Astrocyte of the cerebellum (primary cell): Measurements from ENCODE around the gene MOV10.
"Not testable (repeated sequence)": the region's sequence is repeated elsewhere in the genome, so short reads cannot be mapped to it uniquely, and the experiment has no call there.

Experiments used
- DNase-seq: peaks from one replicate; pipeline ENCODE4 v3.0.0-alpha.2; 2011; ENCODE audit warnings: low read depth
- H3K4me3 ChIP-seq: 2 replicates; pipeline ENCODE4 v1.5.1; 2011; ENCODE audit warnings: mild to moderate bottlenecking, low read depth, low read length, moderate library complexity
- in situ Hi-C: cut with HindIII; loops from 2 replicates; pipeline ENCODE4 v1.10.0; 2017; ENCODE audit warnings: low sequenced_read_pairs
- TF ChIP-seq, protein P1 (sequence below): IDR thresholded peaks from 2 replicates; pipeline ENCODE4 v1.5.1; 2012; ENCODE audit warnings: low read length, low read depth, moderate library complexity, mild to moderate bottlenecking; ENCODE audit errors: missing control alignments

The MOV10 gene

GRCh38 chr1:112634367-112634766 is 40.1 kb upstream of the MOV10 start:
- TF ChIP-seq, protein P1, sequence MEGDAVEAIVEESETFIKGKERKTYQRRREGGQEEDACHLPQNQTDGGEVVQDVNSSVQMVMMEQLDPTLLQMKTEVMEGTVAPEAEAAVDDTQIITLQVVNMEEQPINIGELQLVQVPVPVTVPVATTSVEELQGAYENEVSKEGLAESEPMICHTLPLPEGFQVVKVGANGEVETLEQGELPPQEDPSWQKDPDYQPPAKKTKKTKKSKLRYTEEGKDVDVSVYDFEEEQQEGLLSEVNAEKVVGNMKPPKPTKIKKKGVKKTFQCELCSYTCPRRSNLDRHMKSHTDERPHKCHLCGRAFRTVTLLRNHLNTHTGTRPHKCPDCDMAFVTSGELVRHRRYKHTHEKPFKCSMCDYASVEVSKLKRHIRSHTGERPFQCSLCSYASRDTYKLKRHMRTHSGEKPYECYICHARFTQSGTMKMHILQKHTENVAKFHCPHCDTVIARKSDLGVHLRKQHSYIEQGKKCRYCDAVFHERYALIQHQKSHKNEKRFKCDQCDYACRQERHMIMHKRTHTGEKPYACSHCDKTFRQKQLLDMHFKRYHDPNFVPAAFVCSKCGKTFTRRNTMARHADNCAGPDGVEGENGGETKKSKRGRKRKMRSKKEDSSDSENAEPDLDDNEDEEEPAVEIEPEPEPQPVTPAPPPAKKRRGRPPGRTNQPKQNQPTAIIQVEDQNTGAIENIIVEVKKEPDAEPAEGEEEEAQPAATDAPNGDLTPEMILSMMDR: no peak
- in situ Hi-C loops: no loop called here
- DNase-seq: no peak
- no peak overlapping the region for H3K4me3 ChIP-seq

DNA sequence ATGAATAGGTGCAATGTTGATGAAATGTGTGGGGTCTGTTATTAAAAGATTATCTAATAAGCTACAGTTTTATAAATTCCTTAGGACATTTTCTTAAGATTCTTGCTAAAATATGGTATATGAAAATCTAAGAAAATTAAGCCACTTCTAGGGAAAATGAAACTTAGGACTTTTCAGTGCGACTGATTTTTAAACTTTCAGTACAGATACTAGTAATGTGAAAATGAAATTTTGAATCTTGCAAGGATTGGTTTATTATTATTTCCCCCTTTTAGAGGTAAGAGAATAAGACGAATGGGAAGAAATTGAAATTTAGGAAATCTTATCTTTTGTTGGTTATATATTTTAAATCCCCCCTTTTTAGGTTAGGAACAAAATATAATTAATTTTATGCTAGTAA is 38.4 kb upstream of the MOV10 start:
- TF ChIP-seq, protein P1: no peak
- in situ Hi-C loops: no loop called here
- no peak overlapping the region for H3K4me3 ChIP-seq
- DNase-seq: no peak

DNA sequence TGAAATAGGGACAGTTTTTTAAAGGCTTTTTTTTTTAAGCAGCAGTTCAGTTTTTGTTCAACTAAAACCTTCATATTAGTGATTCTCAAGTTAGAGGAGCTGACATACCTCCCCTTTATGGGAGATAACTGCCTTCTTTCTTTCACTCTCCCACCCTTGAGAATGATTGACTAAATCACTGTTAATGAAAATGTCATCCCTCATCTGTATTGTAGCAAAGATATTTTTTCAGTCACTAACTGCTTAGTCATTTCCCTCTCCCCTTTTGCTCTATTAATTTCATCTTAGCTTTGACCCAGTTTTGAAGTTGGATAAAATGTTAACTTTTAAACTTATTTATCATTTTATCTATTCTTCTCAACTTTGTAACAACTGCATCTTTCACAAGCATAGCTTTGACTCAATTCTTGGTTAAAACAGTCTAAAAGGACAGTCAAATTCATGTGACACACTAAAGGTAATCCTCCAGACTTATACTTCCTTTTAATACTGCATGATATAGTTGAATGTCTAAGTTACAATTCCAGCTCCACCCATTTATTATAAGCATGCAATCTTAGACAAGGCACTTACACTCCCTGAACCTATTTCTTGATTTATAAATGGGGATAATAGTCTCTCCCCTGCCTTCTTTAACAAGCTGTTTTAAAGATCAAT is 37.7 kb upstream of the MOV10 start:
- TF ChIP-seq, protein P1: no peak
- no peak for DNase-seq
- in situ Hi-C loops: no loop called here
- no peak overlapping the region for H3K4me3 ChIP-seq

- H3K4me3 ChIP-seq: no peak overlapping the region
- DNase-seq: no peak
- TF ChIP-seq, protein P1: no peak
- in situ Hi-C loops: no loop called here
Measured at GRCh38 chr1:112637254-112638109, 37.0 kb upstream of the MOV10 start.

GRCh38 chr1:112638110-112638428 is 36.4 kb upstream of the MOV10 start:
- DNase-seq: no peak
- TF ChIP-seq, protein P1: no peak
- no peak overlapping the region for H3K4me3 ChIP-seq
- in situ Hi-C loops: no loop called here

DNA sequence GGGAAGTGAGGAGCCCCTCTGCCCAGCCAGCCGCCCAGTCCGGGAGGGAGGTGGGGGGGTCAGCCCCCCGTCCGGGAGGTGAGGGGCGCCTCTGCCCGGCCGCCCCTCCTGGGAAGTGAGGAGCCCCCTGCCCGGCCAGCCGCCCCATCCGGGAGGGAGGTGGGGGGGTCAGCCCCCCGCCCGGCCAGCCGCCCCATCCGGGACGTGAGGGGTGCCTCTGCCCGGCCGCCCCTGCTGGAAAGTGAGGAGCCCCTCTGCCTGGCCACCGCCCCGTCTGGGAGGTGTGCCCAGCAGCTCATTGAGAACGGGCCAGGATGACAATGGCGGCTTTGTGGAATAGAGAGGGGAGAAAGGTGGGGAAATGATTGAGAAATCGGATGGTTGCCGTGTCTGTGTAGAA is 34.0 kb upstream of the MOV10 start:
- DNase-seq, H3K4me3 ChIP-seq, in situ Hi-C loops: not testable (repeated sequence)

DNA sequence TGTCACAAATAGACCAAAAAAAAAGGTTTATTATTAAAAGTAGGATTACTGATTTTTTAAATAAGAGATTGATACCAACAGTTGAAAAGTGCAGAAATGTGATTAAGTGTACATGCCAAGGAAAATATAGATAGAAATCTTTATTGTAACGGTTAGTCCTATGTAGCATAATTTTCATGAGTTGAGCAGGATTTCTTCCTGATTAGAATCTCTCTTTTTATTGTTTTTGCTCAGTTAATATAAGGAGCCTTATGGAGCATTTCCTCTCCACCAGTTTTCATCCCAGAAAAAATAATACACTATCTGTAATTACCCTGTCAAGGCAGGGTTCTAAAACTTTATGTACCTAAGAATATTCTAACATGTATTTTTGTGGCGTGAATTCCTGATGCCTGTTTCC is 31.4 kb upstream of the MOV10 start:
- DNase-seq: no peak
- TF ChIP-seq, protein P1: no peak

More for the DNA sequence above, 31.4 kb upstream of the MOV10 start:
- no peak overlapping the region for H3K4me3 ChIP-seq
- in situ Hi-C loops: no loop called here
